ENCODE measurements around the gene NEO1. TPM values are rescaled to one million over a fixed set of nuclear protein-coding genes. Genes with fewer than 3 reads are reported as not detected.
A peak's percentile ranks its signal among the peaks of the same experiment; 100 is the strongest.

The NEO1 gene
- total and polyA plus RNA-seq, 2 of the 13 experiments (the other 11 are each of a cell fraction or from before 2014, with no cell fraction given) = 8.4 to 11.0 TPM

DNA sequence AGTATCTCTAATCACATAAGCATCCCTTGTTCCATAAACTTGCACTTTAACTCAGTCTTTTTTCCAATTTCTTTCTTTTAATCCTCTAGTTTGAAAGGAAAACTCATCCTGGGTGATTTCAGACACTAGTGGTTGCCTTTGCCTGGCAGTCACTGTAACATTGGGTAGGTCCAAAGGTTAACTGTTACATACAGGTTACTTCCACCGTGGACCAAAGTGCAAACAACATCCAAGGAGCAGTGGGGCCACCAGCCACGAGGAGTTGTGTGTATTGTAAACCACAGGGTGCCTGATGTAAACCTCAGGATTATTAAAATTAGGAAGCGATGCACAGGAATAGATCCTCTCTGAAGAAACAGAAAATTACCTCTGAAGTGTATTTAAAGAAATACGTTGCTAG, 241.5 kb downstream of the NEO1 start (continued):
- TF ChIP-seq NFIB (CRISPR knock-in tag; IDR thresholded peaks at IDR 0.05; ENCODE audit: borderline replicate concordance) (no peak), IRF2 (CRISPR knock-in tag; IDR thresholded peaks at IDR 0.05) (no peak), FOSL2 (CRISPR knock-in tag; IDR thresholded peaks at IDR 0.05) (peak; percentile 44; the same call in 1 of the 2 replicates), E2F1 (CRISPR knock-in tag; IDR thresholded peaks at IDR 0.05) (no peak), NR0B2 (CRISPR knock-in tag; IDR thresholded peaks at IDR 0.05) (no peak), TERF1 (CRISPR knock-in tag; IDR thresholded peaks at IDR 0.05) (no peak), ZNF841 (CRISPR knock-in tag; IDR thresholded peaks at IDR 0.05; ENCODE audit: borderline replicate concordance) (no peak), YEATS4 (CRISPR knock-in tag; IDR thresholded peaks at IDR 0.05; ENCODE audit: borderline replicate concordance) (0 out of 2 replicates have a peak, but pooled peaks have one; percentile 34), DPF2 (CRISPR knock-in tag; IDR thresholded peaks at IDR 0.05; ENCODE audit: borderline replicate concordance, low read depth) (peak; percentile 53; the same call in 1 of the 2 replicates), NFE2L2 (IDR thresholded peaks at IDR 0.05; ENCODE audit: low read length) (no peak), KAT8 (CRISPR knock-in tag; IDR thresholded peaks at IDR 0.05) (peak; percentile 31; the same call in 1 of the 2 replicates), KDM1A (CRISPR knock-in tag; IDR thresholded peaks at IDR 0.05) (0 out of 2 replicates have a peak, but pooled peaks have one; percentile 26), SP4 (CRISPR knock-in tag; IDR thresholded peaks at IDR 0.05) (no peak), HMGA1 (CRISPR knock-in tag; conservative IDR thresholded peaks at IDR 0.05) (no peak), RBFOX2 (IDR thresholded peaks at IDR 0.05; ENCODE audit: low read depth, low read length) (no peak), RFXANK (CRISPR knock-in tag; IDR thresholded peaks at IDR 0.05) (no peak), ZNF709 (CRISPR knock-in tag; IDR thresholded peaks at IDR 0.05) (no peak), ZSCAN31 (CRISPR knock-in tag; IDR thresholded peaks at IDR 0.05; ENCODE audit: low read depth) (no peak), ZNF432 (CRISPR knock-in tag; IDR thresholded peaks at IDR 0.05; ENCODE audit: borderline replicate concordance) (no peak), PAX8 (CRISPR knock-in tag; IDR thresholded peaks at IDR 0.05; ENCODE audit: borderline replicate concordance) (no peak), MED8 (CRISPR knock-in tag; IDR thresholded peaks at IDR 0.05; ENCODE audit: insufficient replicate concordance) (no peak), KDM5B (CRISPR knock-in tag; IDR thresholded peaks at IDR 0.05; ENCODE audit: borderline replicate concordance) (no peak), ZNF33A (CRISPR knock-in tag; IDR thresholded peaks at IDR 0.05; ENCODE audit: borderline replicate concordance) (no peak), RBM22 (optimal IDR thresholded peaks at IDR 0.05; ENCODE audit: low read length) (no peak)
- TF ChIP-seq, protein P1, sequence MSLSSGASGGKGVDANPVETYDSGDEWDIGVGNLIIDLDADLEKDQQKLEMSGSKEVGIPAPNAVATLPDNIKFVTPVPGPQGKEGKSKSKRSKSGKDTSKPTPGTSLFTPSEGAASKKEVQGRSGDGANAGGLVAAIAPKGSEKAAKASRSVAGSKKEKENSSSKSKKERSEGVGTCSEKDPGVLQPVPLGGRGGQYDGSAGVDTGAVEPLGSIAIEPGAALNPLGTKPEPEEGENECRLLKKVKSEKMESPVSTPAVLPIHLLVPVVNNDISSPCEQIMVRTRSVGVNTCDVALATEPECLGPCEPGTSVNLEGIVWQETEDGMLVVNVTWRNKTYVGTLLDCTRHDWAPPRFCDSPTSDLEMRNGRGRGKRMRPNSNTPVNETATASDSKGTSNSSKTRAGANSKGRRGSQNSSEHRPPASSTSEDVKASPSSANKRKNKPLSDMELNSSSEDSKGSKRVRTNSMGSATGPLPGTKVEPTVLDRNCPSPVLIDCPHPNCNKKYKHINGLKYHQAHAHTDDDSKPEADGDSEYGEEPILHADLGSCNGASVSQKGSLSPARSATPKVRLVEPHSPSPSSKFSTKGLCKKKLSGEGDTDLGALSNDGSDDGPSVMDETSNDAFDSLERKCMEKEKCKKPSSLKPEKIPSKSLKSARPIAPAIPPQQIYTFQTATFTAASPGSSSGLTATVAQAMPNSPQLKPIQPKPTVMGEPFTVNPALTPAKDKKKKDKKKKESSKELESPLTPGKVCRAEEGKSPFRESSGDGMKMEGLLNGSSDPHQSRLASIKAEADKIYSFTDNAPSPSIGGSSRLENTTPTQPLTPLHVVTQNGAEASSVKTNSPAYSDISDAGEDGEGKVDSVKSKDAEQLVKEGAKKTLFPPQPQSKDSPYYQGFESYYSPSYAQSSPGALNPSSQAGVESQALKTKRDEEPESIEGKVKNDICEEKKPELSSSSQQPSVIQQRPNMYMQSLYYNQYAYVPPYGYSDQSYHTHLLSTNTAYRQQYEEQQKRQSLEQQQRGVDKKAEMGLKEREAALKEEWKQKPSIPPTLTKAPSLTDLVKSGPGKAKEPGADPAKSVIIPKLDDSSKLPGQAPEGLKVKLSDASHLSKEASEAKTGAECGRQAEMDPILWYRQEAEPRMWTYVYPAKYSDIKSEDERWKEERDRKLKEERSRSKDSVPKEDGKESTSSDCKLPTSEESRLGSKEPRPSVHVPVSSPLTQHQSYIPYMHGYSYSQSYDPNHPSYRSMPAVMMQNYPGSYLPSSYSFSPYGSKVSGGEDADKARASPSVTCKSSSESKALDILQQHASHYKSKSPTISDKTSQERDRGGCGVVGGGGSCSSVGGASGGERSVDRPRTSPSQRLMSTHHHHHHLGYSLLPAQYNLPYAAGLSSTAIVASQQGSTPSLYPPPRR (CRISPR knock-in tag; IDR thresholded peaks at IDR 0.05; ENCODE audit: borderline replicate concordance) = no peak
